ENCODE measurements around the gene SIN3B. TPM values are rescaled to one million over a fixed set of nuclear protein-coding genes. Genes with fewer than 3 reads are reported as not detected.
"Not testable (repeated sequence)": the region's sequence is repeated elsewhere in the genome, so short reads cannot be mapped to it uniquely, and the experiment has no call there.

Gene SIN3B
- total RNA-seq, 1 donor from 2014 or later, result 17.7 TPM

GRCh38 chr19:16874978-16875299 lies 45.7 kb downstream of the SIN3B start:
- H3K36me3 ChIP-seq (ENCODE audit: control insufficient read depth in 3 of 3, insufficient read depth in 3 of 3, low read length in 3 of 3), result peaks cover 50 to 62% (median 50%) of the 10 kb centered on the region in 3 donors
- H3K27ac ChIP-seq (ENCODE audit: low read depth, low read length), result not testable (repeated sequence)

GRCh38 chr19:16875584-16876555 lies 46.7 kb downstream of the SIN3B start:
- Histone ChIP-seq H3K27ac (ENCODE audit: low read depth, low read length) (no peak overlapping the region), H3K27me3 (ENCODE audit: control insufficient read depth in 3 of 3, insufficient read depth in 3 of 3, low read length in 3 of 3) (no peaks in the 10 kb centered on the region), H3K4me3 (ENCODE audit: low read length in 3 of 3) (no peak overlapping the region), H3K4me1 (ENCODE audit: control insufficient read depth in 3 of 3, insufficient read depth in 3 of 3, low read length in 3 of 3) (peaks cover 0 to 19% (median 3%) of the 10 kb centered on the region in 3 donors), H3K9me3 (ENCODE audit: control insufficient read depth in 3 of 3, low read length in 3 of 3) (no peaks in the 10 kb centered on the region), H3K36me3 (ENCODE audit: control insufficient read depth in 3 of 3, insufficient read depth in 3 of 3, low read length in 3 of 3) (peaks cover 49 to 63% (median 55%) of the 10 kb centered on the region in 3 donors), H3K9ac (ENCODE audit: low read depth in 1 of 3, low read length in 3 of 3) (no peak overlapping the region)

More at GRCh38 chr19:16874978-16875299, 45.7 kb downstream of the SIN3B start:
- not testable (repeated sequence) for H3K4me3 ChIP-seq (ENCODE audit: low read length in 3 of 3); H3K9me3 ChIP-seq (ENCODE audit: control insufficient read depth in 3 of 3, low read length in 3 of 3); H3K9ac ChIP-seq (ENCODE audit: low read depth in 1 of 3, low read length in 3 of 3); H3K27me3 ChIP-seq (ENCODE audit: control insufficient read depth in 3 of 3, insufficient read depth in 3 of 3, low read length in 3 of 3)
- H3K4me1 ChIP-seq (ENCODE audit: control insufficient read depth in 3 of 3, insufficient read depth in 3 of 3, low read length in 3 of 3), result peaks cover 0 to 17% (median 3%) of the 10 kb centered on the region in 3 donors

- Histone ChIP-seq H3K27me3 (ENCODE audit: control insufficient read depth in 3 of 3, insufficient read depth in 3 of 3, low read length in 3 of 3) (no peaks in the 10 kb centered on the region), H3K36me3 (ENCODE audit: control insufficient read depth in 3 of 3, insufficient read depth in 3 of 3, low read length in 3 of 3) (peaks cover 41 to 53% (median 44%) of the 10 kb centered on the region in 3 donors), H3K27ac (ENCODE audit: low read depth, low read length) (no peak overlapping the region), H3K9me3 (ENCODE audit: control insufficient read depth in 3 of 3, low read length in 3 of 3) (no peaks in the 10 kb centered on the region), H3K4me1 (ENCODE audit: control insufficient read depth in 3 of 3, insufficient read depth in 3 of 3, low read length in 3 of 3) (peaks cover 0 to 19% (median 3%) of the 10 kb centered on the region in 3 donors), H3K4me3 (ENCODE audit: low read length in 3 of 3) (no peak overlapping the region), H3K9ac (ENCODE audit: low read depth in 1 of 3, low read length in 3 of 3) (no peak overlapping the region)
Measured at GRCh38 chr19:16876904-16877361, 47.7 kb downstream of the SIN3B start.

- H3K27me3 ChIP-seq (ENCODE audit: control insufficient read depth in 3 of 3, insufficient read depth in 3 of 3, low read length in 3 of 3), result no peaks in the 10 kb centered on the region
- H3K36me3 ChIP-seq (ENCODE audit: control insufficient read depth in 3 of 3, insufficient read depth in 3 of 3, low read length in 3 of 3), result peaks cover 38 to 52% (median 41%) of the 10 kb centered on the region in 3 donors
- H3K27ac ChIP-seq (ENCODE audit: low read depth, low read length), result no peak overlapping the region
- peaks cover 0 to 3% (median 0%) of the 10 kb centered on the region in 3 donors for H3K9me3 ChIP-seq (ENCODE audit: control insufficient read depth in 3 of 3, low read length in 3 of 3)
- H3K9ac ChIP-seq (ENCODE audit: low read depth in 1 of 3, low read length in 3 of 3), result no peak overlapping the region
- no peak overlapping the region for H3K4me3 ChIP-seq (ENCODE audit: low read length in 3 of 3)
- peaks cover 0 to 19% (median 3%) of the 10 kb centered on the region in 3 donors for H3K4me1 ChIP-seq (ENCODE audit: control insufficient read depth in 3 of 3, insufficient read depth in 3 of 3, low read length in 3 of 3)
Measured at GRCh38 chr19:16877581-16877980, 48.4 kb downstream of the SIN3B start.

GRCh38 chr19:16878181-16878965 lies 49.2 kb downstream of the SIN3B start:
- Histone ChIP-seq H3K9me3 (ENCODE audit: control insufficient read depth in 3 of 3, low read length in 3 of 3) (peaks cover 0 to 3% (median 0%) of the 10 kb centered on the region in 3 donors), H3K27ac (ENCODE audit: low read depth, low read length) (no peak overlapping the region), H3K4me3 (ENCODE audit: low read length in 3 of 3) (no peak overlapping the region), H3K27me3 (ENCODE audit: control insufficient read depth in 3 of 3, insufficient read depth in 3 of 3, low read length in 3 of 3) (no peaks in the 10 kb centered on the region), H3K36me3 (ENCODE audit: control insufficient read depth in 3 of 3, insufficient read depth in 3 of 3, low read length in 3 of 3) (peaks cover 31 to 45% (median 34%) of the 10 kb centered on the region in 3 donors), H3K4me1 (ENCODE audit: control insufficient read depth in 3 of 3, insufficient read depth in 3 of 3, low read length in 3 of 3) (peaks cover 0 to 16% (median 3%) of the 10 kb centered on the region in 3 donors), H3K9ac (ENCODE audit: low read depth in 1 of 3, low read length in 3 of 3) (no peak overlapping the region)

- H3K9ac ChIP-seq (ENCODE audit: low read depth in 1 of 3, low read length in 3 of 3), result no peak overlapping the region
- peaks cover 0 to 3% (median 0%) of the 10 kb centered on the region in 3 donors for H3K9me3 ChIP-seq (ENCODE audit: control insufficient read depth in 3 of 3, low read length in 3 of 3)
- no peak overlapping the region for H3K27ac ChIP-seq (ENCODE audit: low read depth, low read length)
- H3K4me1 ChIP-seq (ENCODE audit: control insufficient read depth in 3 of 3, insufficient read depth in 3 of 3, low read length in 3 of 3), result peaks cover 0 to 12% (median 3%) of the 10 kb centered on the region in 3 donors
- no peak overlapping the region for H3K4me3 ChIP-seq (ENCODE audit: low read length in 3 of 3)
- no peaks in the 10 kb centered on the region for H3K27me3 ChIP-seq (ENCODE audit: control insufficient read depth in 3 of 3, insufficient read depth in 3 of 3, low read length in 3 of 3)
- peaks cover 29 to 40% (median 34%) of the 10 kb centered on the region in 3 donors for H3K36me3 ChIP-seq (ENCODE audit: control insufficient read depth in 3 of 3, insufficient read depth in 3 of 3, low read length in 3 of 3)
Measured at GRCh38 chr19:16880884-16881554, 51.8 kb downstream of the SIN3B start.

GRCh38 chr19:16882146-16882545 lies 52.9 kb downstream of the SIN3B start:
- H3K36me3 ChIP-seq (ENCODE audit: control insufficient read depth in 3 of 3, insufficient read depth in 3 of 3, low read length in 3 of 3), result peaks cover 22 to 28% (median 24%) of the 10 kb centered on the region in 3 donors
- H3K9me3 ChIP-seq (ENCODE audit: control insufficient read depth in 3 of 3, low read length in 3 of 3), result peaks cover 0 to 3% (median 0%) of the 10 kb centered on the region in 3 donors
- H3K27ac ChIP-seq (ENCODE audit: low read depth, low read length), result no peak overlapping the region
- H3K9ac ChIP-seq (ENCODE audit: low read depth in 1 of 3, low read length in 3 of 3), result no peak overlapping the region
- peaks cover 0 to under 1% (median 0%) of the 10 kb centered on the region in 3 donors for H3K27me3 ChIP-seq (ENCODE audit: control insufficient read depth in 3 of 3, insufficient read depth in 3 of 3, low read length in 3 of 3)
- peaks cover 0 to 7% (median 3%) of the 10 kb centered on the region in 3 donors for H3K4me1 ChIP-seq (ENCODE audit: control insufficient read depth in 3 of 3, insufficient read depth in 3 of 3, low read length in 3 of 3)
- no peak overlapping the region for H3K4me3 ChIP-seq (ENCODE audit: low read length in 3 of 3)

- Histone ChIP-seq H3K9me3 (ENCODE audit: control insufficient read depth in 3 of 3, low read length in 3 of 3) (peaks cover 0 to 3% (median 0%) of the 10 kb centered on the region in 3 donors), H3K27me3 (ENCODE audit: control insufficient read depth in 3 of 3, insufficient read depth in 3 of 3, low read length in 3 of 3) (peaks cover 0 to 11% (median 0%) of the 10 kb centered on the region in 3 donors), H3K36me3 (ENCODE audit: control insufficient read depth in 3 of 3, insufficient read depth in 3 of 3, low read length in 3 of 3) (peaks cover 10 to 15% (median 11%) of the 10 kb centered on the region in 3 donors), H3K9ac (ENCODE audit: low read depth in 1 of 3, low read length in 3 of 3) (no peak overlapping the region), H3K4me1 (ENCODE audit: control insufficient read depth in 3 of 3, insufficient read depth in 3 of 3, low read length in 3 of 3) (peaks cover 0 to 7% (median 1%) of the 10 kb centered on the region in 3 donors), H3K4me3 (ENCODE audit: low read length in 3 of 3) (no peak overlapping the region), H3K27ac (ENCODE audit: low read depth, low read length) (no peak overlapping the region)
Measured at GRCh38 chr19:16883522-16883921, 54.3 kb downstream of the SIN3B start.

- no peak overlapping the region for H3K27ac ChIP-seq (ENCODE audit: low read depth, low read length)
- H3K36me3 ChIP-seq (ENCODE audit: control insufficient read depth in 3 of 3, insufficient read depth in 3 of 3, low read length in 3 of 3), result peaks cover 0 to 4% (median 2%) of the 10 kb centered on the region in 3 donors
- no peak overlapping the region for H3K9ac ChIP-seq (ENCODE audit: low read depth in 1 of 3, low read length in 3 of 3)
- no peak overlapping the region for H3K4me3 ChIP-seq (ENCODE audit: low read length in 3 of 3)
- peaks cover 7 to 15% (median 13%) of the 10 kb centered on the region in 3 donors for H3K4me1 ChIP-seq (ENCODE audit: control insufficient read depth in 3 of 3, insufficient read depth in 3 of 3, low read length in 3 of 3)
- peaks cover 8 to 11% (median 9%) of the 10 kb centered on the region in 3 donors for H3K27me3 ChIP-seq (ENCODE audit: control insufficient read depth in 3 of 3, insufficient read depth in 3 of 3, low read length in 3 of 3)
- H3K9me3 ChIP-seq (ENCODE audit: control insufficient read depth in 3 of 3, low read length in 3 of 3), result peaks cover 0 to 3% (median 0%) of the 10 kb centered on the region in 3 donors
Measured at GRCh38 chr19:16885166-16885565, 56.0 kb downstream of the SIN3B start.
